H1 (cell line): ENCODE measurements around the gene TDRD1. TPM values are rescaled to one million over a fixed set of nuclear protein-coding genes. Genes with fewer than 3 reads are reported as not detected.

Experiments
- CTCF ChIA-PET: fragments of 300-600 bp; sonication (Branson Sonifier 250); formaldehyde crosslinking; loops from one replicate; lab custom pipeline; 2021; ENCODE audit not compliant: partially characterized antibody; lab: Charles Lee
- POLR2A ChIA-PET: fragments of 300-600 bp; sonication (Branson Sonifier 250); formaldehyde crosslinking; loops from one replicate; lab custom pipeline; 2021; ENCODE audit warnings: inconsistent platforms; ENCODE audit not compliant: partially characterized antibody; lab: Charles Lee
- DNase-seq, 2 experiments: peaks; one replicate each; pipeline versions ENCODE4 v3.0.0 to v3.0.0-alpha.2; 2010 to 2022; ENCODE audit warnings: low spot score in 2 of 2, low read depth in 1 of 2, mixed read lengths in 1 of 2
- FAIRE-seq: peaks from 2 replicates; lab custom pipeline; 2011; peaks lifted over from hg19 to GRCh38; lab: Jason Lieb, UNC
- H2AFZ ChIP-seq: 2 replicates; pipeline ENCODE4 v1.8.1; 2012; ENCODE audit warnings: low read length, inconsistent platforms
- H2AK5ac ChIP-seq: 2 replicates; pipeline ENCODE4 v1.6.1; 2013; ENCODE audit warnings: low read depth, low read length
- H2BK120ac ChIP-seq: replicated peaks from 2 replicates; pipeline ENCODE3; 2013; ENCODE audit warnings: low read depth, low read length, inconsistent platforms
- H2BK12ac ChIP-seq: 2 replicates; pipeline ENCODE4 v1.6.1; 2013; ENCODE audit warnings: low read depth, low read length
- H2BK15ac ChIP-seq: 2 replicates; pipeline ENCODE4 v1.6.1; 2013; ENCODE audit warnings: low read length
- H2BK20ac ChIP-seq: 2 replicates; pipeline ENCODE4 v1.6.1; 2013; ENCODE audit warnings: low read length
- H2BK5ac ChIP-seq: 2 replicates; pipeline ENCODE4 v1.6.1; 2013; ENCODE audit warnings: low read depth, low read length
- H3K14ac ChIP-seq: 2 replicates; pipeline ENCODE4 v1.6.1; 2013; ENCODE audit warnings: inconsistent platforms; ENCODE audit not compliant: insufficient read length
- H3K18ac ChIP-seq: 2 replicates; pipeline ENCODE4 v1.6.1; 2013; ENCODE audit warnings: low read length; ENCODE audit errors: extremely low read depth
- H3K23ac ChIP-seq: 2 replicates; pipeline ENCODE4 v1.6.1; 2013; ENCODE audit warnings: inconsistent platforms; ENCODE audit not compliant: insufficient read length
- H3K23me2 ChIP-seq: 2 replicates; pipeline ENCODE4 v1.6.1; 2013; ENCODE audit warnings: low read depth, low read length
- H3K27ac ChIP-seq: 2 replicates; pipeline ENCODE4 v1.6.1; 2011; ENCODE audit warnings: low read depth, low read length, inconsistent platforms
- H3K27me3 ChIP-seq, 4 experiments: replicated peaks in 1 of 4; 1 replicate in 1 of 4; 2 replicates in 3 of 4; pipeline versions ENCODE4 v1.6.1 to v1.8.1; 2011 to 2013; ENCODE audit warnings: low read length in 3 of 4, mild to moderate bottlenecking in 3 of 4, inconsistent platforms in 2 of 4, mixed read lengths in 2 of 4, moderate library complexity in 1 of 4; ENCODE audit not compliant: control insufficient read depth in 3 of 4, insufficient read depth in 3 of 4; ENCODE audit errors: extremely low read depth in 1 of 4
- H3K36me3 ChIP-seq, 4 experiments: 2 replicates each; pipeline versions ENCODE4 v1.6.1 to v1.8.1; 2011 to 2013; ENCODE audit warnings: mild to moderate bottlenecking in 4 of 4, low read length in 3 of 4, moderate library complexity in 2 of 4, control low read depth in 1 of 4, inconsistent platforms in 1 of 4; ENCODE audit not compliant: insufficient read depth in 4 of 4, control insufficient read depth in 2 of 4
- H3K4ac ChIP-seq: replicated peaks from 2 replicates; pipeline ENCODE3; 2013; ENCODE audit warnings: low read length, low read depth, mixed read lengths, inconsistent platforms; ENCODE audit not compliant: insufficient read length
- H3K4me1 ChIP-seq, 4 experiments: replicated peaks in 1 of 4; 1 replicate in 1 of 4; 2 replicates in 3 of 4; pipeline versions ENCODE4 v1.6.1 to v1.8.1; 2011 to 2013; ENCODE audit warnings: low read length in 3 of 4, inconsistent platforms in 2 of 4, mixed read lengths in 1 of 4; ENCODE audit not compliant: insufficient read depth in 4 of 4, control insufficient read depth in 3 of 4
- H3K4me2 ChIP-seq, 2 experiments: 2 replicates each; pipeline versions ENCODE4 v1.6.1 to v1.8.1; 2011 to 2013; ENCODE audit warnings: low read depth in 2 of 2, low read length in 2 of 2, control low read depth in 1 of 2, inconsistent platforms in 1 of 2, mild to moderate bottlenecking in 1 of 2; ENCODE audit not compliant: insufficient read depth in 1 of 2
- H3K4me3 ChIP-seq, 4 experiments: fragments of 200-600, 300-600 bp in 1 of 4; sonication (generic), shearing (Covaris generic), sonication (Bioruptor Twin) in 1 of 4; 2 replicates each; pipeline versions ENCODE4 v1.5.1 to v1.8.1; 2011 to 2016; ENCODE audit warnings: low read length in 4 of 4, low read depth in 3 of 4, control low read depth in 2 of 4, inconsistent platforms in 2 of 4, mild to moderate bottlenecking in 2 of 4, mixed read lengths in 1 of 4, moderate library complexity in 1 of 4; ENCODE audit not compliant: insufficient read depth in 2 of 4; ENCODE audit errors: extremely low read depth in 1 of 4
- H3K56ac ChIP-seq: replicated peaks from 2 replicates; pipeline ENCODE3; 2013; ENCODE audit warnings: low read depth, mild to moderate bottlenecking, mixed read lengths, low read length, inconsistent platforms; ENCODE audit not compliant: insufficient read length
- H3K79me1 ChIP-seq: 2 replicates; pipeline ENCODE4 v1.6.1; 2013; ENCODE audit warnings: low read depth, low read length, control low read depth
- H3K79me2 ChIP-seq, 2 experiments: 2 replicates each; pipeline versions ENCODE4 v1.6.1 to v1.8.1; 2012 to 2013; ENCODE audit warnings: low read length in 2 of 2, mild to moderate bottlenecking in 2 of 2, inconsistent platforms in 1 of 2; ENCODE audit not compliant: insufficient read depth in 2 of 2, control insufficient read depth in 1 of 2
- H3K9ac ChIP-seq, 4 experiments: replicated peaks in 1 of 4; 1 replicate in 1 of 4; 2 replicates in 3 of 4; pipeline versions ENCODE4 v1.6.1 to v1.8.1; 2011 to 2013; ENCODE audit warnings: low read depth in 3 of 4, low read length in 3 of 4, control low read depth in 2 of 4, mild to moderate bottlenecking in 2 of 4, moderate library complexity in 2 of 4, inconsistent platforms in 1 of 4; ENCODE audit errors: extremely low read depth in 1 of 4
- H3K9me3 ChIP-seq, 2 experiments: 2 replicates each; pipeline versions ENCODE4 v1.6.1 to v1.8.1; 2012 to 2013; ENCODE audit warnings: mild to moderate bottlenecking in 2 of 2, moderate library complexity in 2 of 2, control low read depth in 1 of 2, inconsistent platforms in 1 of 2, low read depth in 1 of 2, low read length in 1 of 2, mixed read lengths in 1 of 2; ENCODE audit not compliant: insufficient read depth in 2 of 2
- H4K20me1 ChIP-seq, 2 experiments: replicated peaks in 1 of 2; 2 replicates each; pipeline versions ENCODE3 to v1.8.1; 2011 to 2013; ENCODE audit warnings: inconsistent platforms in 2 of 2, low read length in 2 of 2, mild to moderate bottlenecking in 1 of 2; ENCODE audit not compliant: insufficient read depth in 2 of 2, control insufficient read depth in 1 of 2
- H4K5ac ChIP-seq: 2 replicates; pipeline ENCODE4 v1.6.1; 2013; ENCODE audit warnings: low read length, low read depth, mixed read lengths, inconsistent platforms; ENCODE audit not compliant: insufficient read length
- H4K8ac ChIP-seq: 2 replicates; pipeline ENCODE4 v1.8.0; 2013; ENCODE audit warnings: mild to moderate bottlenecking, moderate library complexity, low read length, inconsistent platforms; ENCODE audit not compliant: insufficient read depth; ENCODE audit errors: extremely low read depth
- H4K91ac ChIP-seq: replicated peaks from 2 replicates; pipeline ENCODE3; 2013; ENCODE audit warnings: low read length, mixed read lengths, inconsistent platforms; ENCODE audit not compliant: insufficient read length
- ASH2L ChIP-seq: fragments of 200-600, 300-600 bp; sonication (generic); IDR thresholded peaks from one replicate; pipeline ENCODE4 v1.7.1; 2017; ENCODE audit warnings: low read length
- BACH1 ChIP-seq: IDR thresholded peaks from 2 replicates; pipeline ENCODE4 v1.6.1; 2012; ENCODE audit warnings: low read length, improper control_type of control experiment
- CBX8 ChIP-seq: fragments of 300-800, 300-1000 bp; sonication (generic); IDR thresholded peaks from 2 replicates; pipeline ENCODE4 v1.7.1; 2016; ENCODE audit warnings: low read depth, low read length, borderline replicate concordance
- CTBP2 ChIP-seq: IDR thresholded peaks from 2 replicates; pipeline ENCODE4 v1.7.0; 2011; ENCODE audit warnings: borderline replicate concordance, mild to moderate bottlenecking, moderate library complexity, mixed read lengths, low read length; ENCODE audit not compliant: insufficient read depth, insufficient read length
- EP300 ChIP-seq, 2 experiments: IDR thresholded peaks; 1 replicate in 1 of 2; 2 replicates in 1 of 2; pipeline ENCODE4 v1.6.1; 2011 to 2012; ENCODE audit warnings: low read depth in 2 of 2, low read length in 2 of 2, mild to moderate bottlenecking in 2 of 2, borderline replicate concordance in 1 of 2, inconsistent platforms in 1 of 2, moderate library complexity in 1 of 2
- POLR2AphosphoS5 ChIP-seq: IDR thresholded peaks from 2 replicates; pipeline ENCODE4 v1.6.1; 2011; ENCODE audit warnings: low read depth, low read length
- RBBP5 ChIP-seq: IDR thresholded peaks from 2 replicates; pipeline ENCODE4 v1.7.1; 2012; ENCODE audit warnings: low read depth, mild to moderate bottlenecking, inconsistent platforms, low read length, moderate library complexity, borderline replicate concordance
- RFX5 ChIP-seq: IDR thresholded peaks from 2 replicates; pipeline ENCODE4 v1.6.1; 2011; ENCODE audit warnings: low read depth, low read length, improper control_type of control experiment, borderline replicate concordance
- SAP30 ChIP-seq: fragments of 300-600 bp; sonication (generic); IDR thresholded peaks from 2 replicates; pipeline ENCODE4 v1.7.1; 2012; ENCODE audit warnings: low read length, moderate library complexity, mild to moderate bottlenecking, inconsistent platforms; ENCODE audit not compliant: insufficient read depth, insufficient replicate concordance
- SP1 ChIP-seq: IDR thresholded peaks from 2 replicates; pipeline ENCODE4 v1.6.1; 2011; ENCODE audit warnings: low read depth, low read length
- YY1 ChIP-seq: IDR thresholded peaks from 2 replicates; pipeline ENCODE4 v1.6.1; 2011; ENCODE audit warnings: low read depth, mild to moderate bottlenecking, low read length
- WGBS, 2 experiments: shearing (Covaris generic) in 1 of 2; methylation state at CpG; one replicate each; pipeline versions ENCODE4 v1.1.6 to v1.1.7; 2013 to 2015; ENCODE audit warnings: low lambda C conversion rate in 2 of 2, mixed read lengths in 2 of 2, inconsistent platforms in 1 of 2, low coverage in 1 of 2, missing lambda C conversion rate in 1 of 2; ENCODE audit not compliant: insufficient replicate concordance in 2 of 2, insufficient coverage in 1 of 2, insufficient read length in 1 of 2; ENCODE audit errors: extremely low coverage in 1 of 2, missing lambda C conversion rate in 1 of 2; 5-methylcytosine and 5-hydroxymethylcytosine counted together
- polyA plus RNA-seq, 7 experiments: library from polyadenylated mRNA; depleted of rRNA in 3 of 7; stranded (reverse) in 5 of 7; unstranded in 2 of 7; fragments of >200 nt in 5 of 7; fragments of 200-250 nt in 2 of 7; gene quantifications; 1 replicate in 5 of 7; 2 replicates in 1 of 7; 4 replicates in 1 of 7; pipeline versions ENCODE4 v1.2.1 to v1.2.3, GENCODE V29; 2011 to 2013; ENCODE audit warnings: missing spikeins in 2 of 7, mixed read lengths in 2 of 7
- total RNA-seq: library from RNA; stranded (reverse); fragmentation: NEBNext Ultra II Directional; extraction: Animal tissue kit (Norgen Biotek cat#: 25700); gene quantifications from 2 replicates; pipeline ENCODE4 v1.2.1, GENCODE V29; 2021

The TDRD1 gene
- total and polyA plus RNA-seq, 2 of the 8 experiments (the other 6 are each of a cell fraction or from before 2014, with no cell fraction given): 0.02 to 0.71 TPM

GRCh38 chr10:114239117-114239993 lies 60.2 kb downstream of the TDRD1 start, which contains the start of gene VWA2:
TSS of gene VWA2 (plus strand) at chr10:114239254. CDS start at chr10:114248714, 9,460 bp downstream.
- no peak within 1 kb of the TSS for H2BK20ac ChIP-seq
- peak within 1 kb of the TSS; percentile 53 to 86 for H3K4me2 ChIP-seq
- H3K4ac ChIP-seq: no peak within 1 kb of the TSS
- H2BK120ac ChIP-seq: no peak within 1 kb of the TSS
- no peak within 1 kb of the TSS for H2BK5ac ChIP-seq
- no peak within 1 kb of the TSS for H3K14ac ChIP-seq
- H3K27me3 ChIP-seq: peaks cover 0 to 25% (median 18%) of the 10 kb centered on the region in 4 experiments; a peak in 6 of 7 replicates
- 2% methylated on average over 71 of the region's 79 CpGs; no CpG with 5 or more reads in 1 of the 2 experiments for WGBS, 2 experiments
- H3K79me1 ChIP-seq: no peaks in the 10 kb centered on the region
- H2AK5ac ChIP-seq: no peak within 1 kb of the TSS
- H3K4me3 ChIP-seq: peak within 1 kb of the TSS; percentile 44 to 72 (median 62)
- H4K20me1 ChIP-seq: no peaks in the 10 kb centered on the region
- no peaks in the 10 kb centered on the region; a peak in 3 of 7 replicates for H3K4me1 ChIP-seq
- H2AFZ ChIP-seq: peak within 1 kb of the TSS; percentile 89; the same call in 1 of the 2 replicates
- H3K23me2 ChIP-seq: peaks cover 3% of the 10 kb centered on the region; the same call in 1 of the 2 replicates
- ChIA-PET POLR2A (interaction anchor here (0.7 to 1.3 kb wide), 5 partner anchors 10 to 279 kb away, joined by 3 to 5 read pairs (median 3); no protein-coding TSS in a partner anchor), CTCF (interaction anchor here (0.7 to 2.4 kb wide), 10 partner anchors 14 to 220 kb away, joined by 3 to 8 read pairs (median 4); no protein-coding TSS in a partner anchor)
- no peak for FAIRE-seq
- H4K91ac ChIP-seq: peak within 1 kb of the TSS; percentile 8
- no peaks in the 10 kb centered on the region for H3K9me3 ChIP-seq
- no peak within 1 kb of the TSS for H3K23ac ChIP-seq
- no peak within 1 kb of the TSS for H3K56ac ChIP-seq
- DNase-seq: peak in 1 of 2 experiments; percentile 86
- H3K79me2 ChIP-seq: no peaks in the 10 kb centered on the region
- peak within 1 kb of the TSS; percentile 19 for H4K5ac ChIP-seq
- H2BK12ac ChIP-seq: no peak within 1 kb of the TSS
- H2BK15ac ChIP-seq: 0 out of 2 replicates have a peak within 1 kb of the TSS, but pooled peaks have one; percentile 81
- peak within 1 kb of the TSS; percentile 15; the same call in 1 of the 2 replicates for H3K18ac ChIP-seq
- H4K8ac ChIP-seq: peak within 1 kb of the TSS; percentile 94
- H3K36me3 ChIP-seq: no peaks in the 10 kb centered on the region
- no peak within 1 kb of the TSS for H3K27ac ChIP-seq
- H3K9ac ChIP-seq: peak within 1 kb of the TSS in 3 of 4 experiments; percentile 20 to 84 (median 29); a peak in 5 of 7 replicates
- TF ChIP-seq RFX5 (no peak), POLR2AphosphoS5 (no peak), CBX8 (no peak), CTBP2 (no peak), RBBP5 (no peak; the same call in 1 of the 2 replicates), YY1 (no peak), EP300 (IDR thresholded peaks at IDR 0.05; ENCODE audit: borderline replicate concordance in 1 of 2, low read depth in 2 of 2, low read length in 2 of 2) (no peak), SP1 (no peak), ASH2L (peak; percentile 76), SAP30 (no peak), BACH1 (no peak)
